NCI-H187 treated with DMSO at 0.1 percent for 48 hours (cell line): ENCODE data around the gene MAGI2.

ENCODE experiments used
- DNase-seq: peaks from one replicate; lab custom pipeline; 2025; lab: John Stamatoyannopoulos, UW

MAGI2 gene

DNA sequence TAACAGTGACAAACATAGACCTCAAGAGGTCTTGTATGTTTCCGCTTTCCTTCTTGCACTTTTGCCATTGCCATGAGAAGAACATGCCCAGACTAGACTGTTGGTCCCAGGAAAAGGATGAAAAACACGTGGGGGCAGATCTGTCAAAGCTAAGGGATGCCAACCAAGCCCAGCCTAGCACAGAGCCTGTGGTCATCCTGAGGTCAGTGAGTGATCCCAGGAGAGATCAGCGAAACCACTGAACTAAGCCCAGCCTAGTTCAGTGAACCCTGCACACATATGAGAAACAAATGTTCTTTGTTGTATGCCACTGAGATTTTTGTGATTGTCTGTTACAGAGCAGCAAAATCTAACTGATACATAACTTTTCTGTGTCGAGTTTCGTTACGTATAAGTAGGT, 718.8 kb downstream of the MAGI2 start:
- DNase-seq: no peak

DNA sequence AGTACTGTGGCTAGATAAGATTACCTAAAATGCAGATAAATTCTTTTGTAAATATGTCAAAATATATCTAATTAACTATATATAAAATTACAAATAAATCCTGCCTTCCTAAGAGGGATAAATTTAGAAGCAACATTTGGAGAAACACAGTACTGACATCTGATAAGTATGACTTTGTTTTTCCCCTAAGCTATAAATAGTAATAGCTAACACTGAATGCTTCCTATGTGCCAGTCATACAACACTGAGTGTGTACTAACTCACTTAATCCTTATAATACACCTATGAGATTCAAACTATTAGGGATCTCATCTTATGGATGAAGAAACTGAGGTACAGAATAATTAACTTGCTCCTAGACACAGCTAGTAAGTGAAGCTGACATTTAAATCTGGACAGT, 733.4 kb downstream of the MAGI2 start:
- no peak for DNase-seq

DNA sequence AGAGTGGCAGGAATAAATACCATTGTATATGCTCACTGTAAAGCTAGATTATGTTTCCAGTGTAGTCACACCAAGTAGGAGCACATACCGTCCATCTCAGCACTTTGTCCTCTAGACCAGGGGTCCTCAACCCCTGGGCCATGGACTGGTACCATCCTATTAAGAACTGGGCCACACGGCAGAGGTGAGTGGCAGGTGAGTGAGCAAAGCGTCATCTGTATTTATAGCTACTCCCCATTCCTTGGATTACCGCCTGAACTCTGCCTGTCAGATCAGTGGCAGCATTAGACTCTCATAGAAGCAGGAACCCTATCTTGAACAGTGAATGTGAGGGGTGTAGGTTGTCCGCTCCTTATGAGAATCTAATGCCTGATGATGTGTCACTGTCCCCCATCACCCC, 735.3 kb downstream of the MAGI2 start:
- DNase-seq: no peak

DNA sequence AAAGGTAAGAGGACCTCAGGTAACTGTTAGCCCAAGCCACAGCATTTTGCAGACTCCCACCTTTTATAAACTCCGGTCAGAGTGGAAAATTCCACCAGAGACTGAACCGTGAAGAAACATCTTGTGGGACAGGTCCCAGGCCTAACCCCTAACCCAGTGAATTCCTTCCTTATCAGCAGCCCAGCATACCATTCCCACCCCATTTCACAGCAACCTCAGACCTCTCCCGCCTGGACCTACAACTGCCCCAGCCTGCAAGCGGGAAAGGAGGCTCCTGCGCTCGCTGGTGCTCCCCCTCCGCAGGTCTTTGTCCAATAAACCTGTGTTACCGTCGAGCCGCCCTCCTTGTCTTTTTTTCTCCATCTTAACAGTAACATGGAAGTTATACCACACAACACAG, 736.6 kb downstream of the MAGI2 start:
- no peak for DNase-seq

DNA sequence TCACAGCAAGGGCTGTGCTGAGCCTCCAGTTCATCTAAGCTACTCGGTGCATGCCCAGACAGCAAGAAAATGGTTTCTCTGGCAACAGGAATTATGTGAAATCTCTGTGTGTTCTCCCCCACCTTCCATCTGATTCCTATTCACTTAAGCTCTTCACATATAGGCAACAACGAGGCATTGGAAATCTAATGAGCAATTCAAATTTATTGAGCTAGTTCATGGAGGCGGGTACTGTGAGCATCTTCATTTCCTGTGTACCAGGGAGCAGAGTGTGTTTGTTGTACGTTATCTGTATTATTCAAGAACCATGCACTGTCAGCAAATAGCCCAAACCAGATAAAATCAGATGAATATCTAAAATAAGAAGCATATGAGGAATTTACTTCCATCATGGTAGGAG, 739.1 kb downstream of the MAGI2 start:
- DNase-seq: no peak

DNA sequence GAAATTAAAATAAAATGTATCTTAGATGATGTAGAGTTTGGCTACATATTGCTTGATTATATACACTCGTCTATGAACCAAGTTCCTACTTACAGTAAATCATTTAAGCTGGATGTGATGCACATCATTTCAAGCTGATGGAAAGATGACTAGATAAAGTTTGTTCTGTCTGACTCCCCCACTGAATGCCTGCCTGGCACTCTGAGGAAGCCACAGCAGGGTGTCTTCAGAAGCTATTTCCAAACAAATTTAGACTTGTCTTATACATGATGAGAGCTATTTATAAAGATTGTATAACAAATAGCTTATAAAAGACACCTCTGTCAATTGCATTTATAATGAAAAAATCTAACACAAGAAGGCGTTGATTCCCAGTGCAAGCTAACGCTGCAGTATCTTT, 741.4 kb downstream of the MAGI2 start:
- no peak for DNase-seq

DNA sequence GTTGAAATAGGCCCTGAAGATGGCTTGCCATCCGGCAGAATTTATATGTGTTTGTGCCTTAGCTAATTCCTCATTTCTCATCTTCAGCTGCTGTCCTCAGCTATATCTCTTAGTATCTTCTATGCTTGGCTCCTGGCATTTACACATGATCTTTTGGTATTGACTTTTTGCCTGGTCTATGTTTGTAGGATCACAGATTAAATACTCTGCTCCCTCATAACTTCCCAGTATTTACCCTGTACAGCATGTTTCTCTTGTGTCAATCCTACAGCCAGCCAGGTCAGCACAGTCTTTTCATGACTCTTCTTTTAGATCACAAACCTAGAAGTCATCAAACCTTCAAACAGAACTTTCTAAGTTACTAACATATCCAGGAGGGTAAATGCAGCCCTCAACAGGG, 743.8 kb downstream of the MAGI2 start:
- no peak for DNase-seq

DNA sequence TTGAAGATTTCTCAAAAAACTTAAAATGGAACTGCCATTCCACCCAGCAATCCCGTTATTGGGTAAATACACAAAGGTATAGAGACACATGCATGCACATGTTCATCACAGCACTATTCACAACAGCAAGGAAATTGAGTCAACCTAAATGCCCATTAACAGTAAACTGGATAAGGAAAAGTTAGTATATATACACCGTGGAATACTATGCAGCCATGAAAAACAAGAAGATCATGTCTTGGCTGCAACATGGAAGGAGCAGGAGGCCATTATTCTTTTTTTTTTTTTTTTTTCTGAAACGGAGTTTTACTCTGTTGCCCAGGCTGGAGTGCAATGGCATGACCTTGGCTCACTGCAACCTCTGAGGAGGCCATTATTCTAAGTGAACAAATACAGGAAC, 749.0 kb downstream of the MAGI2 start:
- no peak for DNase-seq

DNA sequence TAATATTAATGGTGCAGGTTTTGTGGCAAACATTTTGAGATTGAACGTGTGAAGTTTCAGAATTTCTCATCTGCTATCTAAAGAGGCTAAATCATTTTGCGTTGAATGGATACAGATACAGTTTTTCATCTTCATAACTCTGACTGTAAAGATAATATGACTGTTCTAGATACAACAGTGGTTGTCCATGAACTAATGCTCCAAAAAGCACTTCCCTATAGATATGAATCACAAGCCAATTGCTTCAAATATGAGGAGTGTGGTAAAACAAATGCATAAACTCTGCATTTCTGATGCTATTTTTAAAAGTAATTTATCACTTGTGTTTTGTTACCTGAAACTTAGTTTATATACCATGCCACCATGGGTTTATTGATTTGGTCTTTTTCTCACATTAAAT, 750.1 kb downstream of the MAGI2 start:
- DNase-seq: no peak

DNA sequence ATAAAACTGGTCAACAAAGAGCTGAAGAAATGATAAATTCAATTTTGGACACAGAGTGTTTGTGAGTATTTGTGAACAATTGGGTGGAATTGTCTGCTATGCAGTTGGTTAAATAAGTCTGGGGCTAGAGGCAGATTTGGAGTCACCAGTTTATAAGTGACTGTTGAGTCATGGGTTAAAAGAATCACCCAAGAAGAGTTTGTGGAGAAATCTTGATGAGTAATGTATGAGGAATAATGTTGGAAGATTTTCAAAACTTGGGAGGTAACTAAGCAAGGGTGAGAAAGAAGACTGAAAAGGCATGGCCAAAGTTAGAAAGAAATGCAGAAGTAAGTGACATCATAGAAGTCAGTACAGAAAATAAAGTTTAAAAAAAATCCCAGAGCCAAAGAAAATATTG, 750.7 kb downstream of the MAGI2 start:
- no peak for DNase-seq

DNA sequence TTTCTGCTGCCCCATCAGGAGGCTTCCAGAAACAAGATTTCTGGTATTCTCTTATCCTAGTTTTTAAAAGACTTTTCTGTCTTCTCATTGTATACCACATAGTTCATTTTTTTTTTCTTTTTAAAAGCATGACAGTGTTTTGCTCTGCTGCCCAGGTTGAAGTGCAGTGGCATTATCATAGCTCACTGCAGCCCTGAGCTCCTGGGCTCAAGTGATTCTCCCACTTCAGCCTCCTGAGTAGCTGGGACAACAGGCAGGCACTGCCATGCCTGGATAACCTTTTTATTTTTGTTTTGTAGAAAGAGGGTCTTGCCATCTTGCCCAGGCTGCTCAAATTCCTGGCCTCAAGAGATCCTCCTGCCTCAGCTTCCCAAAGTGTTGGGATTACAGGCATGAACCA, 757.6 kb downstream of the MAGI2 start:
- DNase-seq: no peak

DNA sequence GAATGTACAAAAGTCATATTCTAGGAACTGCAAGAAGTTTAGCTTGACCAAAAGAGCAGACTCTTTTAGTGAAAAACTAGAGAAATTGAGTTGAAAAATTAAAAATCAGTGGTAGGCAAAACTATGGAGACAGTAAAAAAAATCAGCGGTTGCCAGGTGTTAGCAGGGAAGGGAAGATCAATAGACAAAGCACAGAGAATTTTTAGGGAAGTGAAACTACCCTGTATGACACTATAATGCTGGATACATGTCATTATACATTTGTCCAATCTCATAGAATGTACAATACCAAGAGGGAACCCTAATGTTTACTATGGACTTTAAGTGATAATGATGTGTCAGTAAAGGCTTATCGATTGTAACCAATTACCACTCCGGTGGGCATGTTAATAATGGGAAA, 761.9 kb downstream of the MAGI2 start:
- DNase-seq: no peak

DNA sequence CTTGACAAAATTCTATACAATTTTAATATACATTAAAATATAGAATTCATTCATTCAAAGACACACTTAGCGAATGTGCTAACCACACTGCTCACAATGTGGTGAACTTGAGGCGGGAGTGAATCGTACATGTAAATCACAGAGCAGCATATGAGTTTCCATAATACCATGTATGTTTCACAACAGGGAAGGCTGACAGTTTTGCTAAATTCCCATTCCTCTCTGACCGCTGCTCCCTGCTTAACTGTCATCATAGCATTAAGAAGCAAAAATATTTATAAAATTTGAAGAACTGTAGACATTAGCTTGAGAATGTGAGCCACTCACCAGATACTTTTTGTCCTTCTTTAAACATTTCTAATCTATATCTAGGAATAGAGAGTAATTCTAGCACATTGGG, 763.3 kb downstream of the MAGI2 start:
- DNase-seq: no peak

DNA sequence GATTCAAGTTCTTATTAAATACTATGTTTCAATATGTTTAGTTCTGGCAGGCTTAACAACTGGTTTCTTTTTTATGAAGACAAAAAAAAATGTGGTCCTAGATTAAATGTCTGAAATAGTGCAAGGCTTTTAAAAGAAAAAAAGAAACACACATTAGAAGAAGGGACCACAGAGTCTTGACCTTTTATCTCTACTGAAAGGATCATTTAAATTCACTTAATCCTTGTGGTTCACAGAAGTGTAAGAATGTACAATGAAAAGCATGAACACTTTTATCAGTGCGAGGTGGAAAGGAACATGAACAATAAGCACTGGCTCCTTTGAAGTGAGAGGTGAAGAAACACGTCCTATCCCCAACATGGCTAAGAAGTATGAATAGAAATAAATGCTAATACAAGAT, 765.1 kb downstream of the MAGI2 start:
- DNase-seq: no peak

DNA sequence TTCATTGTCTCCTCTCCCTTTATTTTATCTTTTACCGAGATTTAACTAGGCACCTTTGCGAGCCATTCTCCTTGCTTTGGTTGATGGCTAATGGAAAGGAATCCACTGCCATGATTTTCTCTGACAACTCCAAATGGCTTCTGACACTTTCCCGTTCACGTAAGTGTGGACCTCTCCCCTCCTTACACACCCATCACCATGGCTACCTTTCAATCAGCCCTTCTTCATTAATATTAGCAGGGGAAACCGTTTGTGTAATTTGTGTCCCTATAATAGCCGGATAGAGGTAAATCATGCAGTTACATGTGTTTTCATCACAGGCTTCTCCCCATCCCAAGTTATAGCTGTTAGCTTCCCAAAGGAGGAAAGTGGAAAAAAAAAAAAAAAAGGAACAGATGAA, 767.3 kb downstream of the MAGI2 start:
- DNase-seq: no peak

DNA sequence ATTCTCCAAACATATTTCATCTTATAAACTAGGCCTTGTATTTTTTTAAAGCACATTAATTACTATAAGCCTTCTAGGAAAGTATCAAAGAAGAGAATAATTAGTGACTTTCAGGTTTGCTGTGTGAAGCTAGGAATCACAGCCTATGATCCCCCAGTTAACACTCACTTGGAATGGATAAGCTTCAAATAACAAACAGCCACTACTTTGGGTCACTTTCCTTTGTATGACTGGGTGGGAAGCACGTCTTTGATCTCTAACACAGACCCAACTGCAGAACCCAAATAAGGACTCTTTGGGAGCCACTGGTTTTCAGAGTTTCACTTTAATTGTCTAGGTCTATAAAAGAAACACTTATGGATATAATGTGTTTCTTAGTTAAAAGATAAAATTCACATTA, 769.3 kb downstream of the MAGI2 start:
- no peak for DNase-seq

DNA sequence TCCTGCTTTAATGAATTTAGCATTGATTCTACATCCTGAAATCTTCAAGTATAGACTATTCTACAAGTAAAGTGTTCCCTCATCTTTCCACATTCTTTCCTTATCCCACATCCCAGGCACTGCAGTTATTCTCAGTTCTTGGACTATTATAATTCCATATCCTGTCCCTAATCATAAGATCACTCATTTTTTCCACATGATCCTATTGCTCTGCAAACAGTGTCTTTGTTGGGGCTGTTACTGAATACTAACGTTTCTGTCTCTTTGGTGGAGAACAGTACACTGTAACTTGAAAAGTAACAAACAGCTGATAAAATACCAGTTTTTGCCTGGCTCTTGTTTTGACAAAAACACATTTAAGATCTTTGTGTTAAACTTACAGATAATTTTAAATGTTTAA, 769.9 kb downstream of the MAGI2 start:
- DNase-seq: no peak

DNA sequence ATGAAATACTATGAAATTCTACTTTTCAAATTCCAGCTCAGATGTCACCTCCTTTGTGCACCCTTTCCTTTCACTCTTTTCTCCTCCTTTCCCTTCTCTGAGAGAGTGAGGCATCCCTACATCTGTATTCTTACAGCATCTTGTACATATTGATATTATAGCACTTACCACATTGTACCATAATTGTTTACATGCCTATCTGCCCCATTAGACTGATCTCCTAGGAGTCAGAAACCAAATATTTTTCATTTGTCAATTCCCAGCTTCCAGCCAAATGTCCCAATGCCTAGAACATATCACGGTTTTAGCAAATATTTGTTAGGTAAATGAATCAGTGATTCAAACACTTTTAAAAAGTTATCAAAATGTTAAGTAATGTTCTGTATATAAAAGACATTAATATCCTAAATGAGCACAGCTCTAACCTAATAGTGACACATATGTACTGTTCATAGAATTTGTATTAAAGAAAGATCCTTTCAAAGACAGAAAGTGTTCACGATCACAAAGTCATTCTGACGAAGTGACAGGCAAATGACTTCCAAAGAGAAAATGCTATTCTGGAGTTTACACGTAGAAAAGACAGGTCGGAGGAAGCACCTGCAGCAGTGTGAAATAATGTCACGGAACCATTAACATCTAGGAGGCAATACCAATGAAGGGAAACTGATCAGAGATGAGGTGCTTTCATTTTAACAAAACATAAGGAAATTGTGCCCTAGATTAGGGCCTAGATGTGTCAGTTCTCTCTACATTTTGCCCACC, 774.2 kb downstream of the MAGI2 start:
- DNase-seq: no peak

DNA sequence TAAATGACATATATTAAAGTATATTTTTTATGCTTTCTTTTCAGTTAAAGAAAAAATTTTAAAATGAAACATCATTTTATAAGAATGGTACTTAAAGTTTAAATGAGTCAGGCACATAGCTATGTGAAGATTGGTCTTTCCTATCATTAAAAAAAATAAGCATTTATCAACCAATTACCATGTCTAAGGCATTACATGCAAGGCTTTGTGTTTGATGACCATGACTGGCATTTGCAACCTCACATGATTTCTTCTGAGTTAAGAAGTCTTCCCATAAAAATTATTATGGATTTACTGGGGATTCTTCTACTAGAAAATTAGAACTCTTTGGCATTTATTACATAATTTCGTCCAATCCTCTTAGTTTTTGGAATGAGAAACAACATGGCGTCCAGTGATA, 776.1 kb downstream of the MAGI2 start:
- DNase-seq: no peak

DNA sequence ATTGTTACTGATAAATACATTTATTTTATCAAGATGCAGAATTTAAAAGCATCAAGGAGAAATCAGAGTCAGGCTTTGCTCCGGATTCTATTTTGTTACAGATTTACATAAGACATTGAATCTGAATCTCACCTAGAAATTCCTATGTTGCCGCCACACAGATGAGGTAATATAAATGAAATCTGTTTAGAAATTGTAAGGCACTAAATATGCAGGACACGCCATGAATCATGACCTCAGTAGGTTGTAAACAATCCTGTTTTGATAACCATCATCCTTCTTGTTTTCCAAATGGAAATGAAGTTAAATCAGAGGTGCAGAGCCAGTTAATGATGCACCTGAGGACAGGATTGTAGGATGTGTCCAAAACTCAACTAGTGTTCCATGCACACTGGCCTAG, 778.0 kb downstream of the MAGI2 start:
- no peak for DNase-seq

DNA sequence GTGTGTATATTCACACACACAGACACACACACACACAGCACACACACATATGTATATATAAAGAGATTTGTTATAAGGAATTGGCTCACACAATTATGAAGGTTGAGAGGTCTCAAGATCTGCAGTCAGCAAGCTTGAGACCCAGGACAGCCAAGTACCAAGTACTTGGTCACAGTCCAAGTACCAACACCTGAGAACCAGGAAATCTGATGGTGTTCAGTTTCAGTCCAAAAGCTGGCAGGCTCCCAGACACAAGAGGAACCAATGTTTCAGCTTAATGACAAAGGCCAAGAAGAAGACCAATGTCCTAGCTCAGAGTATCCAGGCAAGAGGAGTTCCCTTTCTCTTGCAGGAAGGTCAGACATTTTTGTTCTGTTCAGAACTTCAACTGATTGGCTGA, 780.2 kb downstream of the MAGI2 start:
- DNase-seq: no peak

DNA sequence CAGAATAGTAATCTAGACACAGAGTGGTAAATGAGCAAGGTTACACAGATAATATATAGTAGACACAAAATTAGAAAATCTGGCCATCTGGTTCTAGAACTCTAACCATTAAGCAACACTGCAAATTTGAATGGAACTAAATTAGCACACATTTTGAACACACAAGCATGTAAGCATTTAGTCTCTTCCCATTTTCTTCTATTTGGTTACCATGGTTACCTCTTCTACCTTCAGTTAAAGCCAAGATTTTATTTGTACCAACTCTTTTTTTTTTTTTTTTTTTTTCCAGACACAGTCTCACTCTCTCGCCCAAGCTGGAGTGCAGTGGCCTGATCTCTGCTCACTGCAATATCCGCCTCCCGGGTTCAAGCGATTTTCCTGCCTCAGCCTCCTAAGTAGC, 790.5 kb downstream of the MAGI2 start:
- DNase-seq: no peak

DNA sequence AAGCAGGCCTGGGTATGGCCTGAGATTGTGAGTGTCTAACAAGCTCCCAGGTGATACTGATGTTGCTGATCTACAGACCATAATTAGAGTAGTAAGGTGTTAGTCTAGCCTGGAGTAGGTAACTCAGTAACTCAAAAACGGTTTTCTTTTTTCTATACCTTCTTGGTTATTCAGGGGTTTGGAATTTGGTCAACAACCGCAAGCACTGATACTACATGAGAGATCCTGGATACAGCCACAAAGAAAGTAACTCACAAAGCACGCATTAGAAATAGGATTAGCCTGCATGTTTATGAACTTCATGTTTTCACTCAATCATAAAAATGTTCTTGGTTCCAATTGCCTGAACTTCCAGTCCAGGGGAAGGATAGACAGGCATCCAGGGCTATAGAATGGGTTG, 803.5 kb downstream of the MAGI2 start:
- no peak for DNase-seq

DNA sequence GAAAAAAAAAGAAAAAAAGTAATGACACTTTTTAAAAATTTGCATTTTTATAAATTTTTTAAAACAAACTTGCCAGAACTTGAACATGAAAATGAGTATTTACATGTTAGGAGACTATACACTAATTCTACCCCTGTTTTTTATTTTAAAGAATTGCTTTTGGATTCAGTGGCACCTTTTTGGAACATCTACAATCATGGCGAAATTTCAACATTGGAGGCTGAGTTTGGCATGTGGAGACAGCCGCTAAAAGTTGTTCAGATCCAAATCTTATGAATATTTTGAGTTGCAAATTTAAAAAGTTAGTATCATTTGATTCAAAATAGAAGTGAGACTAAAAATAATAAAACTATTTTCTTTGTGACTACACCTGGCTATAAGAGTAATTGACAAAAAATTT, 804.2 kb downstream of the MAGI2 start:
- no peak for DNase-seq

DNA sequence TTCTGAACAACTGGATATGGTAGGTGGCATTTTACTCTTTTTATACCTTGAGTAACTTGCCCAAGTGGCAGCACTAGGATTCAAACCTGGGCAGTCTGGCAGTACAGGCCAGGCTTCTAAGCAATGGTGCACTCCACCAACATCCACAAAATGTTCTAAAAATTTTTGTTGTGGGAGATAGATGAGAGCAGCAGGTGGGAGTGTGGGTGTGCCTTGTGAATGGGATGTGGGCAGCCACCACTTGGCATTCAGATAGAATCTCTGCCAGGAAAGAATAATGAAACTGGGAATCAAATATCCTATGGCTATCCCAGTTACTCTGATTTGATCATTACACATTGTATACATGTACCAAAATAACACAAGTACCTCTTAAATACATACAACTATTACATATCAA, 810.7 kb downstream of the MAGI2 start:
- no peak for DNase-seq
